ENCODE data around the gene MINDY4B.
"Not testable (repeated sequence)": the region's sequence is repeated elsewhere in the genome, so short reads cannot be mapped to it uniquely, and the experiment has no call there.

MINDY4B gene

GRCh38 chr3:150868282-150868681, 37.0 kb downstream of the MINDY4B start:
- no peak for DNase-seq (ENCODE audit: low read depth, low spot score)
- H3K4me3 ChIP-seq (ENCODE audit: low read depth, low read length), result no peak overlapping the region
- TF ChIP-seq, protein P1, sequence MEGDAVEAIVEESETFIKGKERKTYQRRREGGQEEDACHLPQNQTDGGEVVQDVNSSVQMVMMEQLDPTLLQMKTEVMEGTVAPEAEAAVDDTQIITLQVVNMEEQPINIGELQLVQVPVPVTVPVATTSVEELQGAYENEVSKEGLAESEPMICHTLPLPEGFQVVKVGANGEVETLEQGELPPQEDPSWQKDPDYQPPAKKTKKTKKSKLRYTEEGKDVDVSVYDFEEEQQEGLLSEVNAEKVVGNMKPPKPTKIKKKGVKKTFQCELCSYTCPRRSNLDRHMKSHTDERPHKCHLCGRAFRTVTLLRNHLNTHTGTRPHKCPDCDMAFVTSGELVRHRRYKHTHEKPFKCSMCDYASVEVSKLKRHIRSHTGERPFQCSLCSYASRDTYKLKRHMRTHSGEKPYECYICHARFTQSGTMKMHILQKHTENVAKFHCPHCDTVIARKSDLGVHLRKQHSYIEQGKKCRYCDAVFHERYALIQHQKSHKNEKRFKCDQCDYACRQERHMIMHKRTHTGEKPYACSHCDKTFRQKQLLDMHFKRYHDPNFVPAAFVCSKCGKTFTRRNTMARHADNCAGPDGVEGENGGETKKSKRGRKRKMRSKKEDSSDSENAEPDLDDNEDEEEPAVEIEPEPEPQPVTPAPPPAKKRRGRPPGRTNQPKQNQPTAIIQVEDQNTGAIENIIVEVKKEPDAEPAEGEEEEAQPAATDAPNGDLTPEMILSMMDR (IDR thresholded peaks at IDR 0.05; ENCODE audit: low read depth, low read length), result no peak
- in situ Hi-C loops (cut with HindIII; ENCODE audit: low sequenced_read_pairs), result no loop called here

DNA sequence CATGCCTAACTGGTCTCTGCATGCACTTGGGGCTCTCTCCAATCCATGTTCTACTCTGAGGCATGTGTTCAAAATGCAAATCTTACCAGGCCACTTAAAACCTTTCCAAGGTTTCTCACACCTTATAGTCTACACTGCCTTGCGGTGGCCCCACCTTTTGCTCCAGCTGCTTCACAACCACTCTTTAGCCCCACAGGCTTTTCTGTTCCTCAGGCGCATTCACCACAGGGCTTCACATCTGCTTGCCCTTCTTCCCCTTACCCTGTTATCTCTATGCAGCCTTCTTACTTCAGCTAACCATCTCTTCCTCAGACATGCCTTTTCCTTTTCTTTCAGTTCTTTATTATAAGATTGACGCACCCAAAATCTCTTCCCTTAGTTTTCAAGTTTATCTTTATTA, 37.8 kb downstream of the MINDY4B start:
- in situ Hi-C loops (cut with HindIII; ENCODE audit: low sequenced_read_pairs), result no loop called here

DNA sequence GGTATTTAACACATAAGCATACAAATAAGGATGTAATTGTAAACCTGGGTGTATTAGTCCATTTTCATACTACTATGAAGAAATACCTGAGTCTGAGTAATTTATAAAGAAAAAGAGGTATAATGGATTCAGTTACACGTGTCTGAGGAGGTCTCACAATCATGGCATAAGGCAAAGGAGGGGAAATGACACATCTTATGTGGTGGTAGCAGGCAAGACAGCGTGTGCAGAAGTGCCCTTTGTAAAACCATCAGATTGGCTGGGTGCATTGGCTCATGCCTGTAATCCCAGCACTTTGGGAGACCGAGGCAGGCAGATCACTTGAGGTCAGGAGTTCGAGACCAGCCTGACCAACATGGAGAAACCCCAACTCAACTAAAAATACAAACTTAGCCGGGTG, 41.3 kb downstream of the MINDY4B start:
- H3K4me3 ChIP-seq (ENCODE audit: low read depth, low read length); in situ Hi-C loops (cut with HindIII; ENCODE audit: low sequenced_read_pairs); DNase-seq (ENCODE audit: low read depth, low spot score): not testable (repeated sequence)

More for the DNA sequence above, 37.8 kb downstream of the MINDY4B start:
- DNase-seq (ENCODE audit: low read depth, low spot score), result no peak
- TF ChIP-seq, protein P1 (IDR thresholded peaks at IDR 0.05; ENCODE audit: low read depth, low read length), result no peak
- no peak overlapping the region for H3K4me3 ChIP-seq (ENCODE audit: low read depth, low read length)

DNA sequence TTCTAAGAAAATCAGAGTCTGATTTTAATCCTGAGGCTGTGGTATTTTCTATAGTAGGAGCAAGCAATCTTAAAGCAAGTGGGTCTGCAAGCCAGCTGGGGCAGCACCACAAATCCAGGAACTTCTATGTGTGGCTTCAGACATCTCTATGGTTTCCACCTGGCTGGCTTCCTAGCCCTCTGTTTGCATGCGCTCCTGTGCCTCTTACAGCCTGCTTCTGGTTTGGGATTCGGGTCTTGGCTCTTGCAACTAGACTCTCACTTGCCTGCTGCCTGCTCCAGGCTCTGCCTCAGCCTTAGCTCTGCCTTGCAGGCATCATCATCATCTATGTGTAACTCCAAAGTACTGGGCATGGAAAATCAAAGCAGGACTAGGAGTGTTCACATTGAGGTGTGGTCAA, 43.4 kb downstream of the MINDY4B start:
- in situ Hi-C loops (cut with HindIII; ENCODE audit: low sequenced_read_pairs), result no loop called here
- no peak overlapping the region for H3K4me3 ChIP-seq (ENCODE audit: low read depth, low read length)
- DNase-seq (ENCODE audit: low read depth, low spot score), result no peak
- TF ChIP-seq, protein P1 (IDR thresholded peaks at IDR 0.05; ENCODE audit: low read depth, low read length), result no peak

- in situ Hi-C loops (cut with HindIII; ENCODE audit: low sequenced_read_pairs); DNase-seq (ENCODE audit: low read depth, low spot score); H3K4me3 ChIP-seq (ENCODE audit: low read depth, low read length): not testable (repeated sequence)
Observed at GRCh38 chr3:150857936-150858335, 47.3 kb downstream of the MINDY4B start.

DNA sequence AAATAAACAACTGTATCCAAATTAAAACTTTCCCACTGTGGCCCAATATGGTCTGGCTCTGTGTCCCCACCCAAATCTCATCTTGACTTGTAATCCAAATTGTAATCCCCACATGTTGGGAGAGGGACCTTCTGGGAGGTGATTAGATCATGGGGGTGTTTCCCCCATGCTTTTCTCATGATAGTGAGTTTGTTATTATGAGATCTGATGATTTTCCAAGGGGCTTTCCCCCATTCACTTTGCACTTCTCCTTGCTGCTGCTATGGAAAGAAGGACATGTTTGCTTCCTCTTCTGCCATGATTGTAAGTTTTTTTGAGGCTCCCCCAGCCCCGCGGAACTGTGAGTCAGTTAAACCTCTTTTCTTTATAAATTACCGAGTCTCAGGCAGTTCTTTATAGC, 55.0 kb downstream of the MINDY4B start:
- no peak overlapping the region for H3K4me3 ChIP-seq (ENCODE audit: low read depth, low read length)
- in situ Hi-C loops (cut with HindIII; ENCODE audit: low sequenced_read_pairs), result no loop called here
- no peak for DNase-seq (ENCODE audit: low read depth, low spot score)
- TF ChIP-seq, protein P1 (IDR thresholded peaks at IDR 0.05; ENCODE audit: low read depth, low read length), result no peak

GRCh38 chr3:150848864-150849263, 56.4 kb downstream of the MINDY4B start:
- TF ChIP-seq, protein P1 (IDR thresholded peaks at IDR 0.05; ENCODE audit: low read depth, low read length), result no peak
- DNase-seq (ENCODE audit: low read depth, low spot score), result no peak
- H3K4me3 ChIP-seq (ENCODE audit: low read depth, low read length), result no peak overlapping the region
- in situ Hi-C loops (cut with HindIII; ENCODE audit: low sequenced_read_pairs), result no loop called here

- H3K4me3 ChIP-seq (ENCODE audit: low read depth, low read length), result no peak overlapping the region
- in situ Hi-C loops (cut with HindIII; ENCODE audit: low sequenced_read_pairs), result no loop called here
- TF ChIP-seq, protein P1 (IDR thresholded peaks at IDR 0.05; ENCODE audit: low read depth, low read length), result no peak
- no peak for DNase-seq (ENCODE audit: low read depth, low spot score)
Observed at GRCh38 chr3:150847433-150847832, 57.8 kb downstream of the MINDY4B start.
